NB4 (cell line): ENCODE measurements around the gene CNTN4.

Source experiments
- DNase-seq: peaks from one replicate; pipeline ENCODE4 v3.0.0; 2010; ENCODE audit warnings: low read depth
- H3K4me3 ChIP-seq: one replicate; pipeline ENCODE4 v1.5.1; 2011; ENCODE audit warnings: mild to moderate bottlenecking, low read depth, low read length, moderate library complexity
- MYC ChIP-seq: IDR thresholded peaks from 2 replicates; pipeline ENCODE4 v1.6.1; 2011; ENCODE audit warnings: low read depth, low read length
- POLR2A ChIP-seq: IDR thresholded peaks from 2 replicates; pipeline ENCODE4 v1.6.1; 2011; ENCODE audit warnings: mild to moderate bottlenecking; ENCODE audit not compliant: insufficient read length; ENCODE audit errors: extremely low read depth
- TF ChIP-seq, protein P1 (sequence below): IDR thresholded peaks from one replicate; pipeline ENCODE4 v1.5.1; 2012; ENCODE audit warnings: low read depth, low read length
- TF ChIP-seq, protein P2 (sequence below): IDR thresholded peaks from 2 replicates; pipeline ENCODE4 v1.6.1; 2011; ENCODE audit warnings: low read depth, low read length

CNTN4 gene

DNA sequence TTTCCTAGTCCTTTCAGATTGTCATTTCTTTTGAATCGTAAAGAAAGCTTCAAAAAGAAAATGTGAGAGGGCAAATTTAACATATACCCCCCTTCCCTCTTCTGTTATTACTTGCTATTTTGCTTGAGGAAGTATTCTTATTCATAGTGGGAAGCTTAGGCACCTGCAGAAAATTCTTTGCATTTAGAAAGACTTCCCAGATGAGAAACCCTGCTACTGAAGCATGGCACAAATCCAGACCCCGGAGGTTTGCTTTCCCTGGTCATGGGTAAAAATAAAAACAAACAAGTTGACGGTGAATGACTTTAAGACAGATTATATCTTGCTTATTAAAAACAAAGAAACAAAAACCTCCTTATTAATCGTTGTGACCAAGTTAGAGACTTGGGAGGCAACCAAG, 917.6 kb downstream of the CNTN4 start:
- DNase-seq: no peak
- TF ChIP-seq, protein P1, sequence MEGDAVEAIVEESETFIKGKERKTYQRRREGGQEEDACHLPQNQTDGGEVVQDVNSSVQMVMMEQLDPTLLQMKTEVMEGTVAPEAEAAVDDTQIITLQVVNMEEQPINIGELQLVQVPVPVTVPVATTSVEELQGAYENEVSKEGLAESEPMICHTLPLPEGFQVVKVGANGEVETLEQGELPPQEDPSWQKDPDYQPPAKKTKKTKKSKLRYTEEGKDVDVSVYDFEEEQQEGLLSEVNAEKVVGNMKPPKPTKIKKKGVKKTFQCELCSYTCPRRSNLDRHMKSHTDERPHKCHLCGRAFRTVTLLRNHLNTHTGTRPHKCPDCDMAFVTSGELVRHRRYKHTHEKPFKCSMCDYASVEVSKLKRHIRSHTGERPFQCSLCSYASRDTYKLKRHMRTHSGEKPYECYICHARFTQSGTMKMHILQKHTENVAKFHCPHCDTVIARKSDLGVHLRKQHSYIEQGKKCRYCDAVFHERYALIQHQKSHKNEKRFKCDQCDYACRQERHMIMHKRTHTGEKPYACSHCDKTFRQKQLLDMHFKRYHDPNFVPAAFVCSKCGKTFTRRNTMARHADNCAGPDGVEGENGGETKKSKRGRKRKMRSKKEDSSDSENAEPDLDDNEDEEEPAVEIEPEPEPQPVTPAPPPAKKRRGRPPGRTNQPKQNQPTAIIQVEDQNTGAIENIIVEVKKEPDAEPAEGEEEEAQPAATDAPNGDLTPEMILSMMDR: no peak
- TF ChIP-seq, protein P2, sequence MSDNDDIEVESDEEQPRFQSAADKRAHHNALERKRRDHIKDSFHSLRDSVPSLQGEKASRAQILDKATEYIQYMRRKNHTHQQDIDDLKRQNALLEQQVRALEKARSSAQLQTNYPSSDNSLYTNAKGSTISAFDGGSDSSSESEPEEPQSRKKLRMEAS: no peak
- TF ChIP-seq MYC: no peak
- TF ChIP-seq POLR2A: no peak
- H3K4me3 ChIP-seq: no peak overlapping the region

DNA sequence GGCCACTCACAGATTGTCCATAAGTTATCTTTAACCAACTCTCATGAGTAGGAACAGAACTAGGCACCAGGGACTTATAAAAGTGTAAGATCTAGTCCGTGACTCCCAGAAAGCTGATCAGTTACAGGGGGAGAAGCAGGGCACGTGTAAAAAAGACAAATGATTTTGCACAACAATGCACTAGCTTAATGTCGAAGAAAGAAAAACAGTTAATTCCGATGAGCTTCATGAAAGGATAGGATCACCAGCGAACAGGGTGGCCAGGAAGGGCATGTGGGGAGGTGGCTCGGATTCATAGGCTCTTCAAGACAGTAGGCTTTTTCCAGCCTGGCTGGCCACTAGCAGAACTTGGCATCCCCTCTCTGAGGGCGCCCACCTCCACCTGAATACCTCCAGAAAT, 921.5 kb downstream of the CNTN4 start:
- TF ChIP-seq, protein P2: no peak
- TF ChIP-seq MYC: no peak
- TF ChIP-seq, protein P1: no peak
- no peak for TF ChIP-seq POLR2A
- no peak for DNase-seq

DNA sequence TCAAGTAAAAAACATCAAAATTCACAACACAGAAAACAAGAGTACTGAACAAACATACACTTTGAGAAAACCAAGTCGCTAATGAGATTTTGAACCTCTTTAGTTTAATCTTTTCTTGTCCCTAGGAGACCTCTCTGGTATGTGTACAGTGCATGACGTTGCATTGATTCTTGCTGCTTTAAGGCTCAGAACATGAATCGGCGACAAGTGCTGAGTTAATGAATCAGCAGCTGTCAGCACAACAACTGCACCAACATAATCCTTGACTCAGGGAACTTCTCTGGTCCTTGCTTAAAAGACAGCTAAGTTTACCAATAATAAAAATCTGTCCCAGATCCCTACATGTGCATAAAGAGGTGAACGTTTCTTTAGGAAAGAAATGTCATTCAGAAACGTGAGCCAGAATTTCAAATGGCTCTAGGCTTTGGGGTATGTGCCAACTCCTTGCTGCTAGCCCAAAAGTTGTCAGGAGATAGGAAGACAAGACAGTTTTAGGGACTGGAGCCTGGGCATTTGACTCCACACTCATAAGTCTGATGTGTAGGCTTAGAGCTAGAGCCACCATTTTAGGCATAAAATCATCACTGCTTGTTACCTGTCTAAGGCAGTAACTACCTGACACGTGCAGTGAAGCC, 924.6 kb downstream of the CNTN4 start:
- no peak overlapping the region for H3K4me3 ChIP-seq
- no peak for DNase-seq
- TF ChIP-seq, protein P2: no peak
- no peak for TF ChIP-seq MYC
- no peak for TF ChIP-seq POLR2A
- TF ChIP-seq, protein P1: no peak

More for the DNA sequence above, 921.5 kb downstream of the CNTN4 start:
- no peak overlapping the region for H3K4me3 ChIP-seq

DNA sequence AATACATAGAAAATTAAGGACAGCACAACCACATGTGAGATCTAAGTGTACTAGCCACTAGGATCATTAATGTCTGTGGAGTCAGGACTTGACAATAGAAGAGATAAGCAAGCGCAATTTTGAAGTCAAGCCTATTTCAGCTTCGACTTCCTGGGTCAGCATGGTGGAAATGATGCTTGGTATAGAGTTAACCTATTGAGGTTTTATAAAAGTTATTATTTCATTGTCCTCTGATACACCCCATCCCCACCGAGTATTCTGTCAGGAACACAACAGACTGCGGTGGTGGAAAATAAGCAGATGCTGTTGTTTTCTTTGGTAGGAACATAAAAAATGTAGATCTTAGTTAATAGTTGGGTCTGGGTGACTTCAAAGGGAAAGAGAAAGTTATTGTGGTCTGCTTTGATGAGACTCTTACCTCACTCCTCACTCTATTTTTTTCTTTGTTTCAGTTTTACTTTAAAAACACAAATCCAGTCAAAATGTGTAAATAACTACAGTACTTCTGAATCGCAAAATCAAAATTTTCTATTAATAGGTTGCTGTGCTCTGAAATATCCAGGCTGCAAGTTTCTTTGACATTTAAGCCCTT, 929.4 kb downstream of the CNTN4 start:
- TF ChIP-seq POLR2A: no peak
- no peak for TF ChIP-seq MYC
- TF ChIP-seq, protein P2: no peak
- TF ChIP-seq, protein P1: no peak
- DNase-seq: no peak
- H3K4me3 ChIP-seq: no peak overlapping the region

DNA sequence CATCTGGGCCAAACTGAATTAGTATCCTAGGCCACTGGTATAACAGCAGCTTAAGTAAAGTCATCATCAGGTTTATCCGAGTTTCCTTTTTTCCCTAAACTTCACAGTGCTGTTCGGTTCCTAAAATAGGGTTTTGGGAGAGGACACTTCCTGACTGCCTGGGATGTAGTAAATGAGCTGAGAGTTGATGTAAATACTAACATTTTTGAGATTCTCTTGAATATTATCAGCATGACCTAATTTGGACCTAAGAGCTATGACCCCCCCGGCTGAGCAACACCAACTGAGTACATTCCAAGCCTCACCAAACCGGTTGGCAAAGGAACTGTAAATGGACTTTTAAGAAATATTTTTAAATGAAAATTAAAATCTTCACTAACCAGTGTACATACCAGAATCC, 932.7 kb downstream of the CNTN4 start:
- TF ChIP-seq MYC (no peak), POLR2A (no peak)
- TF ChIP-seq, protein P2: no peak
- TF ChIP-seq, protein P1: no peak
- no peak overlapping the region for H3K4me3 ChIP-seq
- DNase-seq: no peak
